Endothelial cell (in vitro differentiated cells): ENCODE results near the gene SLC6A18. TPM values are rescaled to one million over a fixed set of nuclear protein-coding genes. Genes with fewer than 3 reads are reported as not detected.
A peak's percentile ranks its signal among the peaks of the same experiment; 100 is the strongest.
"Not testable (repeated sequence)": the region's sequence is repeated elsewhere in the genome, so short reads cannot be mapped to it uniquely, and the experiment has no call there.

Experiments used
- DNase-seq: peaks from one replicate; pipeline ENCODE4 v3.0.0; 2021; ENCODE audit warnings: low spot score
- H3K27ac Mint-ChIP-seq: one replicate; pipeline ENCODE4 v1.8.0; 2021; ENCODE audit warnings: mixed read lengths, inconsistent platforms; ENCODE audit not compliant: unreplicated experiment
- H3K27me3 Mint-ChIP-seq: one replicate; pipeline ENCODE4 v1.8.0; 2021; ENCODE audit warnings: mild to moderate bottlenecking, moderate library complexity, mixed read lengths, inconsistent platforms; ENCODE audit not compliant: unreplicated experiment
- H3K36me3 Mint-ChIP-seq: one replicate; pipeline ENCODE4 v1.8.0; 2021; ENCODE audit warnings: mild to moderate bottlenecking, low read depth, mixed read lengths, inconsistent platforms; ENCODE audit not compliant: unreplicated experiment
- H3K4me1 Mint-ChIP-seq: one replicate; pipeline ENCODE4 v1.8.0; 2021; ENCODE audit warnings: mild to moderate bottlenecking, mixed read lengths, inconsistent platforms; ENCODE audit not compliant: unreplicated experiment
- H3K4me3 Mint-ChIP-seq: one replicate; pipeline ENCODE4 v1.8.0; 2021; ENCODE audit warnings: mild to moderate bottlenecking, mixed read lengths, inconsistent platforms; ENCODE audit not compliant: unreplicated experiment
- H3K9me3 Mint-ChIP-seq: one replicate; pipeline ENCODE4 v1.8.0; 2021; ENCODE audit warnings: mixed read lengths, inconsistent platforms; ENCODE audit not compliant: unreplicated experiment
- CTCF ChIP-seq: fragments of 200-600 bp; sonication (generic); IDR thresholded peaks from one replicate; pipeline ENCODE4 v1.5.0; 2021; ENCODE audit warnings: antibody characterized with exemption; ENCODE audit not compliant: unreplicated experiment
- total RNA-seq: library from RNA; stranded (reverse); fragmentation: NEBNext Ultra II Directional; extraction: Animal tissue kit (Norgen Biotek cat#: 25700); gene quantifications from one replicate; pipeline ENCODE4 v1.2.1, GENCODE V29; 2021; ENCODE audit not compliant: unreplicated experiment

Gene SLC6A18
- total RNA-seq, 1 donor from 2014 or later: not detected

GRCh38 chr5:1285883-1286291 is 60.7 kb downstream of the SLC6A18 start:
- Mint-ChIP-seq H3K9me3 (no peaks in the 10 kb centered on the region), H3K36me3 (peaks cover 8% of the 10 kb centered on the region), H3K27me3 (peaks cover 12% of the 10 kb centered on the region), H3K4me3 (no peak overlapping the region), H3K27ac (no peak overlapping the region), H3K4me1 (no peaks in the 10 kb centered on the region)
- DNase-seq: no peak
- no peak for TF ChIP-seq CTCF

- peaks cover 8% of the 10 kb centered on the region for H3K36me3 Mint-ChIP-seq
- H3K4me3 Mint-ChIP-seq: peak overlapping the region; percentile 62
- peak; percentile 3 for DNase-seq
- H3K4me1 Mint-ChIP-seq: no peaks in the 10 kb centered on the region
- peaks cover 14% of the 10 kb centered on the region for H3K27me3 Mint-ChIP-seq
- H3K27ac Mint-ChIP-seq: no peak overlapping the region
- no peak for TF ChIP-seq CTCF
- H3K9me3 Mint-ChIP-seq: no peaks in the 10 kb centered on the region
Observed at GRCh38 chr5:1288439-1289335, 63.5 kb downstream of the SLC6A18 start.

- H3K4me3 Mint-ChIP-seq: not testable (repeated sequence)
Observed at GRCh38 chr5:1289559-1289958, 64.4 kb downstream of the SLC6A18 start.

GRCh38 chr5:1290956-1291355 is 65.8 kb downstream of the SLC6A18 start:
- H3K36me3 Mint-ChIP-seq, H3K4me3 Mint-ChIP-seq, H3K9me3 Mint-ChIP-seq, H3K4me1 Mint-ChIP-seq, H3K27ac Mint-ChIP-seq: not testable (repeated sequence)
- peaks cover 15% of the 10 kb centered on the region for H3K27me3 Mint-ChIP-seq
- peak; percentile 1 for DNase-seq

More at GRCh38 chr5:1289559-1289958, 64.4 kb downstream of the SLC6A18 start:
- not testable (repeated sequence) for H3K9me3 Mint-ChIP-seq, H3K4me1 Mint-ChIP-seq, H3K36me3 Mint-ChIP-seq, H3K27ac Mint-ChIP-seq
- H3K27me3 Mint-ChIP-seq: peaks cover 14% of the 10 kb centered on the region
- DNase-seq: peak; percentile 2

GRCh38 chr5:1291611-1292080 is 66.5 kb downstream of the SLC6A18 start:
- no peaks in the 10 kb centered on the region for H3K9me3 Mint-ChIP-seq
- peaks cover 8% of the 10 kb centered on the region for H3K36me3 Mint-ChIP-seq
- H3K4me1 Mint-ChIP-seq: no peaks in the 10 kb centered on the region
- no peak overlapping the region for H3K4me3 Mint-ChIP-seq
- H3K27me3 Mint-ChIP-seq: peaks cover 17% of the 10 kb centered on the region
- TF ChIP-seq CTCF: no peak
- no peak overlapping the region for H3K27ac Mint-ChIP-seq
- DNase-seq: peak; percentile 3

- no peaks in the 10 kb centered on the region for H3K9me3 Mint-ChIP-seq
- H3K4me3 Mint-ChIP-seq: no peak overlapping the region
- no peaks in the 10 kb centered on the region for H3K4me1 Mint-ChIP-seq
- H3K36me3 Mint-ChIP-seq: peaks cover 8% of the 10 kb centered on the region
- TF ChIP-seq CTCF: no peak
- peaks cover 17% of the 10 kb centered on the region for H3K27me3 Mint-ChIP-seq
- no peak for DNase-seq
- peak overlapping the region; percentile 57 for H3K27ac Mint-ChIP-seq
Observed at GRCh38 chr5:1292139-1292538, 67.0 kb downstream of the SLC6A18 start.
